Epithelial cell of proximal tubule (primary cell): ENCODE results near the gene NXN. TPM values are rescaled to one million over a fixed set of nuclear protein-coding genes. Genes with fewer than 3 reads are reported as not detected.

Experiments used
- DNase-seq: peaks from one replicate; pipeline ENCODE4 v3.0.0-alpha.2; 2011; ENCODE audit warnings: low read depth
- H3K4me3 ChIP-seq: 2 replicates; pipeline ENCODE4 v1.5.1; 2011; ENCODE audit warnings: low read depth, mild to moderate bottlenecking, low read length
- CTCF ChIP-seq: conservative IDR thresholded peaks from 2 replicates; pipeline ENCODE4 v1.5.1; 2012; ENCODE audit warnings: low read depth, mild to moderate bottlenecking, low read length
- total RNA-seq: library from RNA; depleted of rRNA; stranded (reverse); fragments of >200 nt; gene quantifications from 2 replicates; pipeline ENCODE4 v1.2.3, GENCODE V29; 2015

NXN gene
- total RNA-seq, 1 donor from 2014 or later: 31.1 TPM

DNA sequence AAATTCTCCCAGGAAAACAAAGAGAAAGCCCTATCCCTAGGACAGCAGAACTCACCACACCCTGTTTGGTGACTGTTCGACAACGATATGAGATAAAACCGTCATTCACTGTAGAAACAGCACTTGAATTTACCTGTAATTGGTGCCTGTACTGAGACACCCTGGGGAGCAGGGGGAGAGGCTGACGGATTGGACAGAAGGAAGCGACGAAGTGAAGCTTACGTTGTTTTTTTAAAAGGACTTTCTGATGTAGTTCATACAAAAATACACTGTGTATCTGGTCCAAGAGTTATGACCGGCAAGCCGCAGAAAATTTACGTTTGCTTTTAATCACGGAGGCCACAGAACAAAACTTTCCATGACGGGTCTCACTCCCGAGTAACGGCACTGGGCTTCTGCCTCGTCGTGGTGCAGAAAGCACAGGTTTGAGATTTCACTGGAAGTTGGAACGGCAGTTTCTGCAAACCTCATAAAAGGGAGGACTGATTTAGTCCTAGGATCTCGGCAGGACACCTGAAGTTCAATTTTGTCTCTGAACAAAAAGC lies 9.7 kb downstream of the NXN start:
- peak overlapping the region; percentile 7 for H3K4me3 ChIP-seq
- no peak for DNase-seq
- TF ChIP-seq CTCF: no peak

DNA sequence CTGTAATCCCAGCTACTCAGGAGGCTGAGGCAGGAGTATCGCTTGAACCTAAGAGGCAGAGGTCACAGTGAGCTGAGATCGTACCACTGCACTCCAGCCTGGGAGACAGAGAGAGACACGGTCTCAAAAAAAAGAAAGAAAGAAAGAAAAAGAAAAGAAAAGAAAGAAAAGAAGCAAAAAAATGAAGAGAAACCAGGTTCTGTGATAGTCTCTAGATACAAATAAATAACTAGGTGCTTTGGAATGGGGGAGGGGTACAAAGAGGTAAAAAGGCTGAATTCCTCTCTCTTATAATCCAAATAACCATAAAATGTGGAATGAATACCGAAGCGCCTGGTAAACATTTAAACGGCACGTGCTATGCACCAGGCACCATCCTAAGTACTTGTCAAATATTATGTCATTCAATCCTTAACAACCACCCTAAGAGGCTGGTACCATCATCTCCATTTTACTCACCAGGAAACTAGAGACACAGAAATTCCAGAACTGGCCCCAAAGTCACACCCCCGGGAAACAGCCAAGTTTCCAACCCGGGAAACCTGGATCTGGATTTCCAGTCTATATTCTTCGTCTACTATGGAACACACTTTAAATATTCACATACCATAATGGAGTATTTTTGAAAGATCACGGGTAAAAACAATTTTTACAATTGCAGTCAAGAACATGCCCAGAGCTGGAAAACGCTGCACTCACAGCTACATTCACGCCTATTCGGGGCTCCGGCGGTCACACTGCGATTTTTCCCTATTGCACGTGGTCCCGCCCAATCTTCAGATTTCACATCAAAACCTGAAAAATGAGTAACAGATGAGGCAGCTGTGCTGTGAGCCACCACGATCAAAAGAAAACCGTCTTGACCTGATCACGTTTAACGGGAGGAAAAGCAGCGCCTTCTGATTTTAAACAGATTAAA lies 10.5 kb downstream of the NXN start:
- TF ChIP-seq CTCF: no peak
- H3K4me3 ChIP-seq: peak overlapping the region; percentile 7
- DNase-seq: no peak

DNA sequence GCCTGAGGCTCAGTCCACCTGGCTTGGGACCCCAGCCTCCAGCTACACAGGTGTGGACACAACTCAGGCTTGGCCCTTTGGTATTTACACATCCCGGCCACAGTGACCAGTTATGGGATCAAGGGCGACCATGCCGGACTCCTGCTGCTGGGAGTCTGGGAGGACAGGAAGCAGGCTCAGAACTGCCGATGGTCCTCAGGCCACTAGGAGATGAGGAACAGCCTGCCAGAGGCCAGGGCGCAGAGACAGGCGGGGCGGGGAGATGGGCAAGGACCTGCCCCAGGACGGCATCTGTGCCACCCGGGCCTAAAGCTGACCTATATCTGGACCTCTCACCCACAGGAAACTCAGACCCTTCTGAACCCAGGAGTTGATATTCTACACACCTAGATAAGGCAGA lies 12.5 kb downstream of the NXN start:
- no peak overlapping the region for H3K4me3 ChIP-seq
- no peak for TF ChIP-seq CTCF
- DNase-seq: no peak

GRCh38 chr17:965311-965989 lies 14.1 kb downstream of the NXN start:
- no peak for DNase-seq
- no peak for TF ChIP-seq CTCF
- no peak overlapping the region for H3K4me3 ChIP-seq

- DNase-seq: no peak
- no peak for TF ChIP-seq CTCF
- no peak overlapping the region for H3K4me3 ChIP-seq
These were observed 14.7 kb downstream of the NXN start for GRCh38 chr17:964876-965275.

GRCh38 chr17:962670-963069 lies 16.9 kb downstream of the NXN start:
- DNase-seq: no peak
- H3K4me3 ChIP-seq: no peak overlapping the region
- TF ChIP-seq CTCF: no peak
